A549 (cell line): ENCODE results near the gene CCDC12. TPM values are rescaled to one million over a fixed set of nuclear protein-coding genes. Genes with fewer than 3 reads are reported as not detected.

ENCODE experiments used
- ATAC-seq, 2 experiments: fragments of 200-7000 bp in 1 of 2; fragments of >200 bp in 1 of 2; cut with Nextera tagmentation in 1 of 2; cut with Tn5 transposase in 1 of 2; 3 replicates each; pipeline versions ENCODE4 v1.8.0 to v1.9.1; 2018 to 2020; ENCODE audit warnings: mild to moderate bottlenecking in 1 of 2, moderate library complexity in 1 of 2
- CTCF ChIA-PET: fragments of 300-600 bp; sonication (Branson Sonifier 250); formaldehyde crosslinking; extraction: SDS; loops from one replicate; lab custom pipeline; 2021; ENCODE audit warnings: antibody characterized with exemption, inconsistent platforms; lab: Yijun Ruan, JAX
- POLR2A ChIA-PET: fragments of 350-600 bp; formaldehyde crosslinking; extraction: SDS; loops from one replicate; lab custom pipeline; 2021; ENCODE audit warnings: antibody characterized with exemption, inconsistent platforms; lab: Yijun Ruan, JAX
- DNase-seq, 2 experiments: peaks; one replicate each; pipeline versions ENCODE4 v3.0.0 to v3.0.0-alpha.2; 2011 to 2016; ENCODE audit warnings: low read depth in 1 of 2, low spot score in 1 of 2
- FAIRE-seq: peaks from 2 replicates; lab custom pipeline; 2011; peaks lifted over from hg19 to GRCh38; lab: Jason Lieb, UNC
- H3K27ac ChIP-seq, 2 experiments: fragments of >200 bp; sonication (Bioruptor Twin); formaldehyde crosslinking; 3 replicates each; pipeline ENCODE4 v1.5.1; 2016 to 2017
- H3K4me1 ChIP-seq: fragments of >200 bp; sonication (Bioruptor Twin); formaldehyde crosslinking; 3 replicates; pipeline ENCODE4 v1.6.1; 2016
- H3K4me2 ChIP-seq: fragments of >200 bp; sonication (Bioruptor Twin); formaldehyde crosslinking; 3 replicates; pipeline ENCODE4 v1.6.1; 2016
- H3K4me3 ChIP-seq: fragments of >200 bp; sonication (Bioruptor Twin); formaldehyde crosslinking; 3 replicates; pipeline ENCODE4 v1.5.1; 2016
- H3K9me3 ChIP-seq: fragments of >200 bp; sonication (Bioruptor Twin); formaldehyde crosslinking; 3 replicates; pipeline ENCODE4 v1.6.1; 2016
- CBX2 ChIP-seq: fragments of 200-600 bp; sonication (generic); IDR thresholded peaks from 2 replicates; pipeline ENCODE4 v1.6.1; 2016; ENCODE audit warnings: low read depth, mild to moderate bottlenecking, borderline replicate concordance
- CBX8 ChIP-seq: fragments of 200-600 bp; sonication (generic); IDR thresholded peaks from 2 replicates; pipeline ENCODE4 v1.6.1; 2016
- CHD4 ChIP-seq: fragments of 200-600 bp; sonication (generic); IDR thresholded peaks from 2 replicates; pipeline ENCODE4 v1.6.1; 2016; ENCODE audit warnings: antibody characterized with exemption, mild to moderate bottlenecking, borderline replicate concordance
- EP300 ChIP-seq, 2 experiments: fragments of >200 bp; sonication (Bioruptor Twin); formaldehyde crosslinking; IDR thresholded peaks; 2 replicates in 1 of 2; 3 replicates in 1 of 2; pipeline ENCODE4 v1.6.1; 2016 to 2017
- ESRRA ChIP-seq: fragments of 150-350 bp; IDR thresholded peaks from 2 replicates; pipeline ENCODE4 v1.6.1; 2014; ENCODE audit warnings: mild to moderate bottlenecking, low read length, borderline replicate concordance
- FOSL2 ChIP-seq, 2 experiments: fragments of 450-650 bp in 1 of 2; fragments of >200 bp in 1 of 2; sonication (Bioruptor Twin) in 1 of 2; formaldehyde crosslinking; IDR thresholded peaks; 2 replicates each; pipeline versions ENCODE4 v1.5.0 to v1.6.1; 2016 to 2020; ENCODE audit warnings: mild to moderate bottlenecking in 1 of 2, moderate library complexity in 1 of 2
- GATA3 ChIP-seq: IDR thresholded peaks from 2 replicates; pipeline ENCODE4 v1.6.1; 2012; ENCODE audit warnings: borderline replicate concordance
- HOXB13 ChIP-seq: fragments of 250-450 bp; sonication (Bioruptor Pico); IDR thresholded peaks from 2 replicates; pipeline ENCODE4 v1.5.0; 2020; ENCODE audit warnings: low read depth, mild to moderate bottlenecking, moderate library complexity
- MAFK ChIP-seq: fragments of 450-650 bp; IDR thresholded peaks from 2 replicates; pipeline ENCODE4 v1.6.1; 2014; ENCODE audit not compliant: partially characterized antibody
- MYC ChIP-seq: IDR thresholded peaks from 2 replicates; pipeline ENCODE4 v1.6.1; 2012; ENCODE audit warnings: mild to moderate bottlenecking, inconsistent platforms, low read length, improper control_type of control experiment, borderline replicate concordance
- NR3C1 ChIP-seq: fragments of >200 bp; sonication (Bioruptor Twin); formaldehyde crosslinking; IDR thresholded peaks from 3 replicates; pipeline ENCODE4 v1.6.1; 2017
- RFX5 ChIP-seq: fragments of 450-650 bp; IDR thresholded peaks from 2 replicates; pipeline ENCODE4 v1.7.1; 2014; ENCODE audit warnings: antibody characterized with exemption, mild to moderate bottlenecking, moderate library complexity
- SREBF2 ChIP-seq: fragments of 450-650 bp; IDR thresholded peaks from 2 replicates; pipeline ENCODE4 v1.6.1; 2014; ENCODE audit warnings: mild to moderate bottlenecking, moderate library complexity
- ZC3H11A ChIP-seq: fragments of 450-650 bp; IDR thresholded peaks from 2 replicates; pipeline ENCODE4 v1.6.1; 2014; ENCODE audit warnings: antibody characterized with exemption, mild to moderate bottlenecking
- ZNF302 ChIP-seq: fragments of 250-450 bp; sonication (Bioruptor Pico); IDR thresholded peaks from 2 replicates; pipeline ENCODE4 v1.9.0; 2021; ENCODE audit warnings: inconsistent platforms, mild to moderate bottlenecking, moderate library complexity
- WGBS: methylation state at CpG from one replicate; pipeline ENCODE4 v1.1.6; 2017; ENCODE audit errors: missing lambda C conversion rate; 5-methylcytosine and 5-hydroxymethylcytosine counted together
- polyA plus RNA-seq, 4 experiments: library from polyadenylated mRNA; depleted of rRNA in 3 of 4; stranded (reverse); fragments of >200 nt; fragmentation: RNase III in 1 of 4; extraction: RNeasy Plus Mini Kit Qiagen cat#74134 plus additional on column Dnase treatment in 1 of 4; gene quantifications; 2 replicates in 3 of 4; 3 replicates in 1 of 4; pipeline ENCODE4 v1.2.3, GENCODE V29; 2011 to 2017
- TF ChIP-seq, protein P1 (sequence below): fragments of 200-600 bp; sonication (generic); IDR thresholded peaks from 2 replicates; pipeline ENCODE4 v1.6.1; 2016; ENCODE audit warnings: antibody characterized with exemption, mild to moderate bottlenecking, moderate library complexity
- TF ChIP-seq, protein P2 (sequence below): IDR thresholded peaks from 2 replicates; pipeline ENCODE4 v1.6.1; 2012; ENCODE audit warnings: low read depth, borderline replicate concordance
- TF ChIP-seq, protein P3 (sequence below): fragments of 450-650 bp; IDR thresholded peaks from 2 replicates; pipeline ENCODE4 v1.6.1; 2014; ENCODE audit warnings: antibody characterized with exemption
- TF ChIP-seq, protein P4 (sequence below): fragments of >200 bp; sonication (Bioruptor Twin); formaldehyde crosslinking; IDR thresholded peaks from 2 replicates; pipeline ENCODE4 v1.6.1; 2016

CCDC12 gene
- polyA plus RNA-seq, 2 of the 4 experiments (the other 2 are of a cell fraction): 34.8 to 81.0 TPM

DNA sequence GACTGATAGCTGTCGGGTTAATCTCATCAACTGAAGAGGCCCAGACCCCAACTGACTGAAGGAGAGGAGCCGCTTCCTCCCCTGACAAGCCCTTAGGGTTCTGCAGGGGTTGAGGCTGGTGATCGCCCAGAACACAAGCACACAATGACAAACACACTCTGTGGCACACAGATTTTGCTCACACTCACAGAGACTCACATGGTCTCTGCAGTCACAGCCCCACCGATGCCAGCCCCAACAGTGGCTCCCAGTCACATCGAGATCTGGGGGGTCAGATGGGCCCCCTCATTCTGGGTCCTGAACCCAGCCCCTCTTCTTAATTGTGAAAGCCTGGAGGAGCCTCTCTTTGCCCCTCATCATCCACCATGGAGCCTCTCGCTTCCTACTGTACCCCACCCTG is 82.3 kb downstream of the CCDC12 start:
- ChIA-PET POLR2A (interaction anchor here (0.7 kb wide), 2 partner anchors 26 to 188 kb away, joined by 5 to 10 read pairs; no protein-coding TSS in a partner anchor), CTCF (interaction anchor here (0.9 to 5.3 kb wide), 15 partner anchors 9 to 382 kb away, joined by 3 to 46 read pairs (median 8); partner anchors contain the start of genes MYL3 and TMIE)
- DNase-seq (no peak), ATAC-seq (no peak), FAIRE-seq (no peak)
- H3K27ac ChIP-seq: no peak overlapping the region
- H3K4me2 ChIP-seq: no peak overlapping the region
- TF ChIP-seq MYC (no peak), CBX2 (no peak), MAFK (no peak), NR3C1 (no peak), ESRRA (no peak), HOXB13 (CRISPR knock-in tag) (no peak), ZNF302 (CRISPR knock-in tag) (no peak), ZC3H11A (no peak), CHD4 (no peak), FOSL2 (IDR thresholded peaks at IDR 0.05) (no peak), FOSL2 (CRISPR knock-in tag; IDR thresholded peaks at IDR 0.05) (no peak), CBX8 (no peak), EP300 (IDR thresholded peaks at IDR 0.05) (no peak)
- TF ChIP-seq, protein P1, sequence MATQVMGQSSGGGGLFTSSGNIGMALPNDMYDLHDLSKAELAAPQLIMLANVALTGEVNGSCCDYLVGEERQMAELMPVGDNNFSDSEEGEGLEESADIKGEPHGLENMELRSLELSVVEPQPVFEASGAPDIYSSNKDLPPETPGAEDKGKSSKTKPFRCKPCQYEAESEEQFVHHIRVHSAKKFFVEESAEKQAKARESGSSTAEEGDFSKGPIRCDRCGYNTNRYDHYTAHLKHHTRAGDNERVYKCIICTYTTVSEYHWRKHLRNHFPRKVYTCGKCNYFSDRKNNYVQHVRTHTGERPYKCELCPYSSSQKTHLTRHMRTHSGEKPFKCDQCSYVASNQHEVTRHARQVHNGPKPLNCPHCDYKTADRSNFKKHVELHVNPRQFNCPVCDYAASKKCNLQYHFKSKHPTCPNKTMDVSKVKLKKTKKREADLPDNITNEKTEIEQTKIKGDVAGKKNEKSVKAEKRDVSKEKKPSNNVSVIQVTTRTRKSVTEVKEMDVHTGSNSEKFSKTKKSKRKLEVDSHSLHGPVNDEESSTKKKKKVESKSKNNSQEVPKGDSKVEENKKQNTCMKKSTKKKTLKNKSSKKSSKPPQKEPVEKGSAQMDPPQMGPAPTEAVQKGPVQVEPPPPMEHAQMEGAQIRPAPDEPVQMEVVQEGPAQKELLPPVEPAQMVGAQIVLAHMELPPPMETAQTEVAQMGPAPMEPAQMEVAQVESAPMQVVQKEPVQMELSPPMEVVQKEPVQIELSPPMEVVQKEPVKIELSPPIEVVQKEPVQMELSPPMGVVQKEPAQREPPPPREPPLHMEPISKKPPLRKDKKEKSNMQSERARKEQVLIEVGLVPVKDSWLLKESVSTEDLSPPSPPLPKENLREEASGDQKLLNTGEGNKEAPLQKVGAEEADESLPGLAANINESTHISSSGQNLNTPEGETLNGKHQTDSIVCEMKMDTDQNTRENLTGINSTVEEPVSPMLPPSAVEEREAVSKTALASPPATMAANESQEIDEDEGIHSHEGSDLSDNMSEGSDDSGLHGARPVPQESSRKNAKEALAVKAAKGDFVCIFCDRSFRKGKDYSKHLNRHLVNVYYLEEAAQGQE: no peak
- TF ChIP-seq, protein P2, sequence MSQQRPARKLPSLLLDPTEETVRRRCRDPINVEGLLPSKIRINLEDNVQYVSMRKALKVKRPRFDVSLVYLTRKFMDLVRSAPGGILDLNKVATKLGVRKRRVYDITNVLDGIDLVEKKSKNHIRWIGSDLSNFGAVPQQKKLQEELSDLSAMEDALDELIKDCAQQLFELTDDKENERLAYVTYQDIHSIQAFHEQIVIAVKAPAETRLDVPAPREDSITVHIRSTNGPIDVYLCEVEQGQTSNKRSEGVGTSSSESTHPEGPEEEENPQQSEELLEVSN: no peak
- TF ChIP-seq, protein P3, sequence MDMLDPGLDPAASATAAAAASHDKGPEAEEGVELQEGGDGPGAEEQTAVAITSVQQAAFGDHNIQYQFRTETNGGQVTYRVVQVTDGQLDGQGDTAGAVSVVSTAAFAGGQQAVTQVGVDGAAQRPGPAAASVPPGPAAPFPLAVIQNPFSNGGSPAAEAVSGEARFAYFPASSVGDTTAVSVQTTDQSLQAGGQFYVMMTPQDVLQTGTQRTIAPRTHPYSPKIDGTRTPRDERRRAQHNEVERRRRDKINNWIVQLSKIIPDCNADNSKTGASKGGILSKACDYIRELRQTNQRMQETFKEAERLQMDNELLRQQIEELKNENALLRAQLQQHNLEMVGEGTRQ: no peak
- 82% methylated on average over 5 of the region's 6 CpGs for WGBS
- H3K9me3 ChIP-seq: no peaks in the 10 kb centered on the region
- H3K4me1 ChIP-seq: peaks cover 9% of the 10 kb centered on the region; the same call in 1 of the 3 replicates
- H3K4me3 ChIP-seq: no peak overlapping the region

DNA sequence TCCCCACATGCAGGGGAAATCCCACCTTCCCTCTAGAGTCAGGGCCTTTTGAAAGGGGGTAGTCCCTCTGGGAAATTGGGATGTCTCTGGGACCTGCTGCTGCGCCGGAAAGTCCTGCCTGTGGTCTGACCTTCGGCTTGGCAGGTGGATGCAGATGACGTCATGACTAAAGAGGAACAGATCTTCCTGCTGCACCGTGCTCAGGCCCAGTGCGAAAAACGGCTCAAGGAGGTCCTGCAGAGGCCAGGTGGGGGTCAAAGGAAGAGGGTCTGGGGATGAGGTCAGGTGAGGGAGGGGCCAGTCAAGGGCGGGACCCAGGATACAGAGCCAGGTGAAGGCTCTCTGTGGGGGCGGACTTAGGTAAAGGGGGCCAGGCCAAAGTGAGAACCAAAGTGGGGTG is 82.8 kb downstream of the CCDC12 start:
- no peak for TF ChIP-seq SREBF2
- TF ChIP-seq, protein P4, sequence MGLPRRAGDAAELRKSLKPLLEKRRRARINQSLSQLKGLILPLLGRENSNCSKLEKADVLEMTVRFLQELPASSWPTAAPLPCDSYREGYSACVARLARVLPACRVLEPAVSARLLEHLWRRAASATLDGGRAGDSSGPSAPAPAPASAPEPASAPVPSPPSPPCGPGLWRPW: no peak
- TF ChIP-seq NR3C1: no peak
- no peak for TF ChIP-seq GATA3
- no peak for TF ChIP-seq RFX5
- DNase-seq (no peak), ATAC-seq (no peak), FAIRE-seq (no peak)
- H3K27ac ChIP-seq: no peak overlapping the region
- H3K9me3 ChIP-seq: no peaks in the 10 kb centered on the region
- ChIA-PET CTCF (interaction anchor here (1.4 to 5.3 kb wide), 3 partner anchors 27 to 186 kb away, joined by 3 to 46 read pairs (median 27); partner anchors contain the start of gene MYL3), POLR2A (interaction anchor here (0.6 kb wide), 1 partner anchor 83 kb away, joined by 5 read pairs; no protein-coding TSS in a partner anchor)
- no peak overlapping the region for H3K4me2 ChIP-seq
- H3K4me1 ChIP-seq: peaks cover 9% of the 10 kb centered on the region; the same call in 1 of the 3 replicates
- no peak overlapping the region for H3K4me3 ChIP-seq
- WGBS: 92% methylated on average over 5 of the region's 9 CpGs
